A549 (cell line): ENCODE results near the gene ZP2. TPM values are rescaled to one million over a fixed set of nuclear protein-coding genes. Genes with fewer than 3 reads are reported as not detected.

ENCODE experiments used
- ATAC-seq, 2 experiments: fragments of 200-7000 bp in 1 of 2; fragments of >200 bp in 1 of 2; cut with Nextera tagmentation in 1 of 2; cut with Tn5 transposase in 1 of 2; 3 replicates each; pipeline versions ENCODE4 v1.8.0 to v1.9.1; 2018 to 2020; ENCODE audit warnings: mild to moderate bottlenecking in 1 of 2, moderate library complexity in 1 of 2
- CTCF ChIA-PET: fragments of 300-600 bp; sonication (Branson Sonifier 250); formaldehyde crosslinking; extraction: SDS; loops from one replicate; lab custom pipeline; 2021; ENCODE audit warnings: antibody characterized with exemption, inconsistent platforms; lab: Yijun Ruan, JAX
- POLR2A ChIA-PET: fragments of 350-600 bp; formaldehyde crosslinking; extraction: SDS; loops from one replicate; lab custom pipeline; 2021; ENCODE audit warnings: antibody characterized with exemption, inconsistent platforms; lab: Yijun Ruan, JAX
- DNase-seq, 2 experiments: peaks; one replicate each; pipeline versions ENCODE4 v3.0.0 to v3.0.0-alpha.2; 2011 to 2016; ENCODE audit warnings: low read depth in 1 of 2, low spot score in 1 of 2
- FAIRE-seq: peaks from 2 replicates; lab custom pipeline; 2011; peaks lifted over from hg19 to GRCh38; lab: Jason Lieb, UNC
- H3K27ac ChIP-seq, 2 experiments: fragments of >200 bp; sonication (Bioruptor Twin); formaldehyde crosslinking; 3 replicates each; pipeline ENCODE4 v1.5.1; 2016 to 2017
- H3K4me1 ChIP-seq: fragments of >200 bp; sonication (Bioruptor Twin); formaldehyde crosslinking; 3 replicates; pipeline ENCODE4 v1.6.1; 2016
- H3K4me2 ChIP-seq: fragments of >200 bp; sonication (Bioruptor Twin); formaldehyde crosslinking; 3 replicates; pipeline ENCODE4 v1.6.1; 2016
- H3K4me3 ChIP-seq: fragments of >200 bp; sonication (Bioruptor Twin); formaldehyde crosslinking; 3 replicates; pipeline ENCODE4 v1.5.1; 2016
- H3K9me3 ChIP-seq: fragments of >200 bp; sonication (Bioruptor Twin); formaldehyde crosslinking; 3 replicates; pipeline ENCODE4 v1.6.1; 2016
- ATOH8 ChIP-seq: fragments of 250-450 bp; sonication (Bioruptor Pico); IDR thresholded peaks from 2 replicates; pipeline ENCODE4 v1.5.0; 2020; ENCODE audit warnings: low read depth, mild to moderate bottlenecking, moderate library complexity
- CBX8 ChIP-seq: fragments of 200-600 bp; sonication (generic); IDR thresholded peaks from 2 replicates; pipeline ENCODE4 v1.6.1; 2016
- CEBPB ChIP-seq, 2 experiments: fragments of >200 bp in 1 of 2; sonication (Bioruptor Twin) in 1 of 2; formaldehyde crosslinking in 1 of 2; IDR thresholded peaks; 2 replicates each; pipeline ENCODE4 v1.6.1; 2012 to 2016
- E2F6 ChIP-seq: IDR thresholded peaks from 2 replicates; pipeline ENCODE4 v1.6.1; 2012; ENCODE audit warnings: low read depth, borderline replicate concordance
- EP300 ChIP-seq, 2 experiments: fragments of >200 bp; sonication (Bioruptor Twin); formaldehyde crosslinking; IDR thresholded peaks; 2 replicates in 1 of 2; 3 replicates in 1 of 2; pipeline ENCODE4 v1.6.1; 2016 to 2017
- FOSL2 ChIP-seq, 2 experiments: fragments of 450-650 bp in 1 of 2; fragments of >200 bp in 1 of 2; sonication (Bioruptor Twin) in 1 of 2; formaldehyde crosslinking; IDR thresholded peaks; 2 replicates each; pipeline versions ENCODE4 v1.5.0 to v1.6.1; 2016 to 2020; ENCODE audit warnings: mild to moderate bottlenecking in 1 of 2, moderate library complexity in 1 of 2
- GATA3 ChIP-seq: IDR thresholded peaks from 2 replicates; pipeline ENCODE4 v1.6.1; 2012; ENCODE audit warnings: borderline replicate concordance
- HES2 ChIP-seq: fragments of >200 bp; sonication (Bioruptor Twin); formaldehyde crosslinking; IDR thresholded peaks from 2 replicates; pipeline ENCODE4 v1.6.1; 2016
- HMGXB4 ChIP-seq: fragments of 250-450 bp; sonication (Bioruptor Pico); IDR thresholded peaks from 2 replicates; pipeline ENCODE4 v1.5.0; 2021; ENCODE audit warnings: mild to moderate bottlenecking, moderate library complexity, borderline replicate concordance
- HOXA7 ChIP-seq: fragments of 250-450 bp; sonication (Bioruptor Pico); IDR thresholded peaks from 2 replicates; pipeline ENCODE4 v1.5.0; 2020; ENCODE audit warnings: mild to moderate bottlenecking, moderate library complexity
- JUN ChIP-seq, 2 experiments: fragments of >200 bp; sonication (Bioruptor Twin); formaldehyde crosslinking; IDR thresholded peaks; 2 replicates in 1 of 2; 3 replicates in 1 of 2; pipeline ENCODE4 v1.6.1; 2016 to 2017
- JUNB ChIP-seq: fragments of >200 bp; sonication (Bioruptor Twin); formaldehyde crosslinking; IDR thresholded peaks from 2 replicates; pipeline ENCODE4 v1.6.1; 2016
- KDM1A ChIP-seq: fragments of 200-600 bp; sonication (generic); IDR thresholded peaks from 2 replicates; pipeline ENCODE4 v1.6.1; 2016; ENCODE audit warnings: low read depth, mild to moderate bottlenecking
- KDM5A ChIP-seq: fragments of 200-600 bp; sonication (generic); IDR thresholded peaks from 2 replicates; pipeline ENCODE4 v1.6.1; 2016; ENCODE audit warnings: antibody characterized with exemption, mild to moderate bottlenecking
- MAX ChIP-seq: IDR thresholded peaks from 2 replicates; pipeline ENCODE4 v1.6.1; 2012
- NFE2L2 ChIP-seq: fragments of 150-350 bp; conservative IDR thresholded peaks from 2 replicates; pipeline ENCODE4 v1.6.1; 2014; ENCODE audit warnings: low read length
- POLR2AphosphoS2 ChIP-seq: conservative IDR thresholded peaks from 2 replicates; pipeline ENCODE4 v1.6.1; 2012; ENCODE audit warnings: low read length, improper control_type of control experiment, inconsistent platforms
- RAD21 ChIP-seq, 2 experiments: fragments of >200 bp in 1 of 2; sonication (Bioruptor Twin) in 1 of 2; formaldehyde crosslinking in 1 of 2; IDR thresholded peaks in 1 of 2; conservative IDR thresholded peaks in 1 of 2; 2 replicates in 1 of 2; 3 replicates in 1 of 2; pipeline ENCODE4 v1.6.1; 2012 to 2018; ENCODE audit warnings: inconsistent platforms in 1 of 2
- RARB ChIP-seq: fragments of 250-450 bp; sonication (Bioruptor Pico); IDR thresholded peaks from 2 replicates; pipeline ENCODE4 v1.8.0; 2021; ENCODE audit warnings: mild to moderate bottlenecking, moderate library complexity
- RFX5 ChIP-seq: fragments of 450-650 bp; IDR thresholded peaks from 2 replicates; pipeline ENCODE4 v1.7.1; 2014; ENCODE audit warnings: antibody characterized with exemption, mild to moderate bottlenecking, moderate library complexity
- SMC3 ChIP-seq: fragments of >200 bp; sonication (Bioruptor Twin); formaldehyde crosslinking; IDR thresholded peaks from 3 replicates; pipeline ENCODE4 v1.6.1; 2018; ENCODE audit warnings: inconsistent platforms
- SREBF2 ChIP-seq: fragments of 450-650 bp; IDR thresholded peaks from 2 replicates; pipeline ENCODE4 v1.6.1; 2014; ENCODE audit warnings: mild to moderate bottlenecking, moderate library complexity
- TFCP2L1 ChIP-seq: fragments of 250-450 bp; sonication (Bioruptor Pico); IDR thresholded peaks from 2 replicates; pipeline ENCODE4 v1.5.0; 2021; ENCODE audit warnings: mild to moderate bottlenecking
- USF2 ChIP-seq: fragments of 450-650 bp; IDR thresholded peaks from 2 replicates; pipeline ENCODE4 v1.6.1; 2014; ENCODE audit warnings: antibody characterized with exemption
- ZSCAN20 ChIP-seq: fragments of 250-450 bp; sonication (Bioruptor Pico); IDR thresholded peaks from 2 replicates; pipeline ENCODE4 v1.8.0; 2022; ENCODE audit warnings: mild to moderate bottlenecking, moderate library complexity
- WGBS: methylation state at CpG from one replicate; pipeline ENCODE4 v1.1.6; 2017; ENCODE audit errors: missing lambda C conversion rate; 5-methylcytosine and 5-hydroxymethylcytosine counted together
- polyA minus RNA-seq: library from RNA; depleted of rRNA, polyadenylated mRNA; stranded (reverse); fragments of >200 nt; gene quantifications from 2 replicates; pipeline ENCODE4 v1.2.3, GENCODE V29; 2011; rRNA and poly(A)+ RNA removed
- polyA plus RNA-seq, 4 experiments: library from polyadenylated mRNA; depleted of rRNA in 3 of 4; stranded (reverse); fragments of >200 nt; fragmentation: RNase III in 1 of 4; extraction: RNeasy Plus Mini Kit Qiagen cat#74134 plus additional on column Dnase treatment in 1 of 4; gene quantifications; 2 replicates in 3 of 4; 3 replicates in 1 of 4; pipeline ENCODE4 v1.2.3, GENCODE V29; 2011 to 2017

Gene ZP2
- polyA plus RNA-seq (2011; rRNA removed): not detected in 2 replicates
- not detected in 2 replicates for polyA plus RNA-seq (2012; cell fraction: cytosol; rRNA removed)
- not detected in 2 replicates for polyA plus RNA-seq (2012; cell fraction: nucleus; rRNA removed)
- not detected in 3 replicates for polyA plus RNA-seq (2017; fragmentation: RNase III; extraction: RNeasy Plus Mini Kit Qiagen cat#74134 plus additional on column Dnase treatment)
- polyA minus RNA-seq: not detected in 2 replicates

GRCh38 chr16:21211486-21211885 is at the start of gene ZP2:
Gene ZP2, minus strand, starts transcription at chr16:21211574. Its CDS starts 27 bp downstream, at chr16:21211547.
- FAIRE-seq (no peak), DNase-seq (no peak), ATAC-seq (no peak)
- Histone ChIP-seq H3K9me3 (no peaks in the 10 kb centered on the region), H3K27ac (no peak within 1 kb of the TSS), H3K4me3 (no peak within 1 kb of the TSS), H3K4me1 (no peaks in the 10 kb centered on the region), H3K4me2 (no peak within 1 kb of the TSS)
- TF ChIP-seq KDM1A (no peak), ZSCAN20 (no peak), RAD21 (conservative IDR thresholded peaks at IDR 0.05 in 1 of 2, IDR thresholded peaks at IDR 0.05 in 1 of 2) (no peak), SMC3 (no peak), E2F6 (no peak), MAX (no peak), POLR2AphosphoS2 (no peak), CBX8 (no peak), JUNB (no peak), SREBF2 (no peak)
- 83% methylated on average over 5 of the region's 5 CpGs for WGBS
- POLR2A ChIA-PET: no interaction called here
- CTCF ChIA-PET: interaction anchor here (1.2 to 2.4 kb wide), 4 partner anchors 11 to 68 kb away, joined by 3 to 12 read pairs (median 5); no protein-coding TSS in a partner anchor

- POLR2A ChIA-PET: no interaction called here
- ATAC-seq: no peak
- CTCF ChIA-PET: interaction anchor here (1.0 to 4.5 kb wide), 2 partner anchors 21 to 69 kb away, joined by 3 to 18 read pairs; partner anchors contain the start of gene CRYM
Measured at GRCh38 chr16:21257284-21257683, 45.9 kb upstream of the ZP2 start.

More at GRCh38 chr16:21257284-21257683, 45.9 kb upstream of the ZP2 start:
- H3K9me3 ChIP-seq: no peaks in the 10 kb centered on the region
- FAIRE-seq: no peak
- DNase-seq: no peak
- H3K4me1 ChIP-seq: peaks cover 28% of the 10 kb centered on the region
- no peak overlapping the region for H3K4me2 ChIP-seq
- H3K27ac ChIP-seq: no peak overlapping the region
- TF ChIP-seq NFE2L2 (no peak), JUN (IDR thresholded peaks at IDR 0.05) (no peak), KDM1A (no peak), USF2 (no peak), RARB (CRISPR knock-in tag) (no peak), HMGXB4 (CRISPR knock-in tag) (no peak), RFX5 (no peak), HES2 (no peak), TFCP2L1 (CRISPR knock-in tag) (no peak), GATA3 (no peak), EP300 (IDR thresholded peaks at IDR 0.05) (no peak), KDM5A (no peak), HOXA7 (CRISPR knock-in tag) (no peak), ATOH8 (CRISPR knock-in tag) (no peak), FOSL2 (IDR thresholded peaks at IDR 0.05) (no peak), FOSL2 (CRISPR knock-in tag; IDR thresholded peaks at IDR 0.05) (no peak), CEBPB (IDR thresholded peaks at IDR 0.05) (no peak)
- no peak overlapping the region for H3K4me3 ChIP-seq
- WGBS: 79% methylated on average over 4 of the region's 4 CpGs
